Adrenal gland (tissue), 5 donors: ENCODE results near the gene DHRS4L2.
"Not testable (repeated sequence)": the region's sequence is repeated elsewhere in the genome, so short reads cannot be mapped to it uniquely, and the experiment has no call there.

ENCODE experiments used
- CTCF ChIP-seq, 6 experiments: fragments of 450-650 bp in 4 of 6; fragments of 200-600 bp in 2 of 6; sonication (generic) in 1 of 6; IDR thresholded peaks; 1 replicate in 5 of 6; 2 replicates in 1 of 6; pipeline versions ENCODE4 v1.5.1 to v1.8.0; 2016 to 2021; ENCODE audit warnings: antibody characterized with exemption in 6 of 6, mild to moderate bottlenecking in 2 of 6, moderate library complexity in 1 of 6
- POLR2A ChIP-seq, 2 donors: fragments of 450-650 bp; IDR thresholded peaks; one replicate each; pipeline ENCODE4 v1.6.1; 2017; ENCODE audit warnings: antibody characterized with exemption in 2 of 2, mild to moderate bottlenecking in 2 of 2, moderate library complexity in 1 of 2
- donor health status: DM: no; HTN: no; CAD: no.

GRCh38 chr14:24035769-24036168, 47.0 kb downstream of the DHRS4L2 start:
- peak in 1 of 6 experiments; percentile 12 for TF ChIP-seq CTCF (IDR thresholded peaks at IDR 0.05)
- not testable (repeated sequence) for TF ChIP-seq POLR2A (IDR thresholded peaks at IDR 0.05)
